NCI-H345 (cell line): ENCODE results near the gene ELMOD1.
A peak's percentile ranks its signal among the peaks of the same experiment; 100 is the strongest.
"Not testable (repeated sequence)": the region's sequence is repeated elsewhere in the genome, so short reads cannot be mapped to it uniquely, and the experiment has no call there.

Source experiments
- DNase-seq: peaks from one replicate; lab custom pipeline; 2025; lab: John Stamatoyannopoulos, UW

Gene ELMOD1

DNA sequence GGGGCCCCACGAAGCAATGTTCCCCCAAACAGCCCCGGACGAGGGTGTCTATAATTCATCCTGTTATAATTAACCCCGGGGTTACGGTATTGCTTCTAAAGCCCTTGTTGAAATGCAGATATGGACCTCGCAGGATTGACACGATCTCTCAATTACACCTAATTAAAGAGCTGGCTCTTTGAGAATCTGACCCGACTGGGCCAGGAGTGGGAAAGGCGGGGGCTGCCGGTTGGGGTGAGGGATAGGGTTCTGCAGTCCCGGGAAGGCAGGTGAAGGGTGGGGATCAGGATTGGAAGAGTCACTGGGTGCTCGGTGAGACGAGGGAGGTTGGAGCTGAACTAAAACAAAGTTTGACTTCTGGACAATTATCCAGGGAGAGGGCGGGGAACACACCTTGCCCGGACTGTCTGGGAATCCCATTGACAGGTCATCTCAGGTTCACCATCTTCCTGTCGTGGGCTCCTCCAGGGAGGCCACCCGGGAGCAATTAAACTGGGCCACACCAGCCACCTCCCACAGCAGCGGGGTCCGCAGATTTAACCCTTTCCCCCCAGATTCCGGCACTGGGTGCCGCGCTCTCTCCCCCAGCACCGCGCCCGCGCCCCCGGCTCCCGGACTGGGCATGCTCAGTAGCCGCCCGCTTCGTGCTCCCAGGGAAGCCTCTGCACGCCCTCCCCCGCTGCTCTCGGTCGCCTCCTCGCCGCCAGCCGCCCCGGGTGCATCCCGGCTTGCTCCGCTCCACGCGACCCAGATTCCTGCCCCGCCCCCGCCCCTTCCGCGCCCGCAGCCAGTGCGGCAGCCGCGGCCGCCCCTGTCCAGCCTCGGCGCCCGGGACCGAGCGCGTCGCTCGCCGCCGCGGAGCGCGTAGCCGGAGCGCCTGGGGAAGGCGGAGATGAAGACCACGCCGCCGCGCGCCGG is at the start of gene ELMOD1:
ELMOD1 (plus strand) TSS at position 688 of the 918 bp plus-strand sequence. CDS start 27,043 bp downstream, outside the sequence.
- peak; percentile 31 for DNase-seq

DNA sequence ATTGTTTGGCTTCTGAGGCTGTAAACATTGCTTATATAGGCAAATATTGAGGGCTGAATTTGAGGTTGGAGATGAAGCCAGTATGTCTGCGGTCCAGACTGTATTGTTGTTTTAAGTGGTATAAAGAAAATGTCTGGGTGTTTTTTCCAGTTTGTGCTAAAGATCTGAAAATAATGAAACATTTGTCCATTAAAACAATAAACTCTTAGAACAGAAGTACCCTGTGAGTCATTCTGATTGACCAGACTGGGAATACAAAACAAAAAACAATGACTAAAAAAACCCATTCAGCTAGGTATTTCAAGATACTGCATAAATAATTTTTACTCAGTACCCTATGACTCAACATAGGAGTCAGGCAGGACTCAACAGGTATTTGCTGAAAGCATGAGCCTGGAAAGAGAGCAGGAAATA is 45.8 kb upstream of the ELMOD1 start:
- no peak for DNase-seq

DNA sequence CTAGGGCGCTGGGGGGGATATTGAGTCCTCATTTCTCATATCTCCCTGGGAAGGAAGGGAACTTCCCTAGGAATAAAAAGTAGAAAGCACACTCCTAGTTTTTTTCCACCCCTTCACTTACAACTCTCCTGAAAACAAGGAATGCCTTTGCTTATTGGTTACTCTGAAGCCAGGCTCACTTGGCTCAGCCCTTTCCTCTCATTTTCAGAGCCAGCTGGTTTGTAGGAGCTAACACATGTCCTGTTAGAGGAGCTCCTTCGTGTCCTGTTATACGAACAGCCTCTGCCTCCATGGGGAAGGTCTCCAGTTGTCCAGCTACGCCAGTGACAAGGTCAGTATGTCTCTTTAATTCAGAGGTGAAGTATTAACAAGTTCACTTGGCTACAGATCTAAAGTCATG is 43.0 kb upstream of the ELMOD1 start:
- no peak for DNase-seq

DNA sequence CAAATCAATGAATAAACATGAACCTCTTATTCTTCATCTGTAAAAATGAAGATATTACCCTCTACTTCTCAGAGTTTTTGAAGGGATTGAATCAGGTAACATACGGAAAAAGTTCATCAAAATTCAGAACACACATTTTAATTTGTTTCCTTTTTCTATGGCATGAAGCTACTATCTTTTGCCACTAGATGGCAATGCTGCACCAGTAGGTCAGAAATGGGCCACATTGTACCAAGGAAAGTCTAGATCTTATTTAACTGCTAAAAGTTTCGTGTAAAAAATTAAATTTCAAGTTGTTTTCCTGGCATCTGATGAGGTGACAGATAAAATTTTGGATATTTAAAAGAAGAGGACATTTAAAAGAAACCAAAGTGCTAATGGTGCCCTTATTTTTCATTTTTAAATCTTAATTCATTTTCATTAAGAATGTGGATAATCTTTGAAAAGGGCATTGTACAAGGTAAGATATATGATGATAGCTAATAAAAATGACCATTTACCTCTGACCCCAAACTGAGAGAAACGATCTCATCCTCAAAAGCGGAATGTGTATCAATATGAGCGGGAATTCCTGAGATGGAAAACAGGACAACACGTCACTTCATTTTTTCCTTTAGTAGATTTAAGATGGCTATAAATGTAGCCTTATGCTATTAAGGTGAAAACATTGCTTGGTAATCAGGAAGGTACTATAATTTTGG is 41.5 kb upstream of the ELMOD1 start:
- DNase-seq, result peak; percentile 23

DNA sequence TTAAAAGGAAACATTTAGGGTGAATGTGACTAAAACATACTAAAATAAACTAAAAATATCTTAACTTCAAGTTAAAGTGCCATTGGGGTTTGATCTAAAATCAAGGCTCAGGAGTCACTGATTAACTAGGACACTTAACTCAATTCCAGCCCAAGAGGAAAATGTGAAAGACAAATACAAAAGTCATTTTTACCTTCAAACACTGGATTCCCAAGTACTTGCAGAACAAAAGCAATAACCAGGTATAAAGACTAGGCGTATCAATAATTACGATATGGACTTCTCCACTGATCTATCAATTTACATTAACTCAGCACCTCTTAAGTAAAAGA is 41.0 kb upstream of the ELMOD1 start:
- no peak for DNase-seq

DNA sequence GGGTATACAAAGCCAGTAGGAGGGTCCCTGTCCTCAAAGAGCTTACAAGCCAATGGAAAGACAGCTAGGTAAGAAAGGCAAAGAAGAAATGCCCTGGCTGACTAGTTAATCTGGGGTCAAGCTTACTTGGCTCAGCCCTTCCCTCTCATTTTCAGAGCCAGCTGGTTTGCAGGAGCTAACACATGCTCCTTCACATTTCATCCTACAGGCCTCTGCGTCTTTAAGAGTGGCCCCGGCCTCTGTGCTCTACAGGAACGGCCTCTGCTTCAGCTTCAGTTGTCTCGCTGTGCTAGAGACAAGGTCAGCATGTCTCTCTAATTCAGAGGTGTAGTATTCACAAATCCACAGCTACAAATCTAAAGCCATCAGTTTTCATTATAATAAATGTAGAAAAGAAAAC is 40.6 kb upstream of the ELMOD1 start:
- DNase-seq, result no peak

DNA sequence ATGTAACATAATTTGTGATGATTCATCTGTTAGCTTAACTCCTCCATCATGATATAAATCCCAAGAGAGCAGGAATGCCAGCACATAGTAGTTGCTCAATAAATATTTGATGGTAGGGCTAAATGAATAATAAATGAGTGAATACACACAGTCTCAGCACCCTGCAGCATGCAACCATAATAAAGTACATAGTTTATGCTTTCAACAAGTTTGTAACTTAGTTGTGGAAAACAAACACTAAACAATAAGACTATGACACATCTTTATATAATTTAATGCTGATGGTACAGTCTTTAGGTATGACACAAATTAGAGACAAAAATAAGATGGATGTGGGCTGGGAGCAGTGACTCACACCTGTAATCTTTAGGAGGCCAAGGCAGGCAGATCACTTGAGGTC is 29.3 kb upstream of the ELMOD1 start:
- DNase-seq, result no peak

DNA sequence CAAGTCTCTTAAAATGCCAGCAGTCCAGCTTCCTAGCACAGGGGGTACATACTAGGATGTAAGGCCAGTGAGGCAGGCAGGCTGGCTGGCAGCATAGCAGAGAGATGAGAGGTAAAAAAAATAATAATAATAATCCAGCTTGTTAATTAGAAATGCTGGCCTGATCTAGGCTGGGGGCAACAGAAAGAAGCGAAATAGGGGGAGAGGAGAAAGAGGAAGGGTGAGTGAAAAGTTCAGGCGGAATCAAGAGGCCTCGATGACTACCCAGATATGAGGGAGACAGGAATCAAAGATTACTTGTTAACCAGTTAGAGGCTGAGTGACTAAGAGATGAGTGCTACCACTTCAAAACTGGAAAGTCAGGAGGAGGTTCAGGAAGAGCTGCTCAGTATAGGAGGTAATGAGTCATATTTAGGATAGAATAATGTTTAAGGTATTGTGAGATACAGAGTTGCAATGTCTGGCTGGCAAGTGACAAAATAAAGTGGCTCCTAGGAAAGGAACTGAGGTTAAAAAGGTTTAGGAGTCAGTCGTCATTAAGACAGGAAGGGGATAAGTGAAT is 28.2 kb upstream of the ELMOD1 start:
- DNase-seq, result no peak

DNA sequence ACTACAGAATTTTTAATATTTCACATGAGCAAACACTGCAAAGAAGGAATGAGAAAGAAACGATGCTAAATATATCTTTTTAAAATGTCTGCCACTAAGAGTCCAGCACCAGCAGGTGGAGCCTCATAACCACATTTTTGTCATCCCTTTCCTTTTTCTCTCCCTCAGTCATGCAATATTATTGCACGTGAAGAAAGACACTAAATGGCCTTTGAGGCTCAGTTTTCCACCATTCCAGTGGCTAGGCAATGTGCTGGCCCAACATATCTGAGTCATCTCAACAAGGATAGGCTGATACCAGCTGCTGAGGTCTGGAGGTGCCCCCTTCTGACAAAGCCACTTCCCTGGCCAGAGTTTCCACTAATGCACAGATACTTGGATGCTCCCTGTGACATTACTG is 27.2 kb upstream of the ELMOD1 start:
- peak; percentile 24 for DNase-seq

DNA sequence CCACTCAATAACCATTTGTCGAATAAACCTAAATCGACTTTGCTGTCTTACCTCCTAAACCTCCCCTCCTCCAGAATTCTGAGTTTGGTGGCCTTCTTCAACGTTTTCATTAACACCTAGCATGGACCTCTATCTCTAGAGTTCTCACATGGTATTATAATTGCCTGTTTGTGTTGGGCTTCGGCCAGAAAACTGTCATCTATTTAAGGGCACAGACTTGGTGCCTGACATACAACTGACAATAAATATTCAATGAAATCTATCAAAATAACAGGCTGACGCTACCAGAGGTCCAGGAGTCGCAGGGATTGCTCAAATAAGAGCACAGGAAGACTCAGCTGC is 26.1 kb upstream of the ELMOD1 start:
- peak; percentile 26 for DNase-seq

DNA sequence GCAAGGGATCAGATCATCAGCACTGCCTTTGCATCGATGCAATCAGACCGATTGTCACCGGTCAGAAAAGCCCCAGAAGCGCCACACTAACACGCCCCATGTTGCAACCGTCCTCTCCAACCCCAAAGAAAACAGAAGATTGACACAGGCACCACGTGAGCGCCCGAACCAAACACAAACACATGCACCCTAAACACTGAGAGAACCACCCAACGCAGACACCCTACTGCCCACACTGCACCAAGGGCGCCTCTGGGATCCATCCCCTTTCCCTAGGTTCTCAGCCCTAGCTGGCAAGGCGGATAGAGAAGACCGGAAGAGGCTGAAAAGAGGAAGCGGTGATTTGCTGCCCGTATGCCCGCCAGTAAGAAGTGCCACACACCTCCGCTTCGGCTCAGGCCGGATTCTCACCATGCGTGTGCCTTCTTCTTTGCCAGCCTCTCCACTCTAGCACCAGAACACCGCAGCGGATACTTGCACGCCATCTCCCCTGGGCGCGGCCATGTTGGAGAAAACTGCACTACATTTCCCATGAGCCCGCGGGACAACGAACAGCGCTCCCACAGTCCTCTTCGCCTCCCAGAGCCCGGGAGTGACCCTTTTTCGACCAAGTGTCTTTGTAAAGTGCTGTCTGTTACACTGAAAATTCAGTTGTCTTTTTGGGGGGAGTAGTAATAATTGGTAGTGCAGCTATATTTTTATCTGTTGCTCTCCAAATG is 25.6 kb upstream of the ELMOD1 start, which contains the start of gene ALKBH8:
ALKBH8 (minus strand) TSS at position 517 of the 719 bp plus-strand sequence. CDS start 4,842 bp downstream, outside the sequence.
- DNase-seq, result peak; percentile 76

DNA sequence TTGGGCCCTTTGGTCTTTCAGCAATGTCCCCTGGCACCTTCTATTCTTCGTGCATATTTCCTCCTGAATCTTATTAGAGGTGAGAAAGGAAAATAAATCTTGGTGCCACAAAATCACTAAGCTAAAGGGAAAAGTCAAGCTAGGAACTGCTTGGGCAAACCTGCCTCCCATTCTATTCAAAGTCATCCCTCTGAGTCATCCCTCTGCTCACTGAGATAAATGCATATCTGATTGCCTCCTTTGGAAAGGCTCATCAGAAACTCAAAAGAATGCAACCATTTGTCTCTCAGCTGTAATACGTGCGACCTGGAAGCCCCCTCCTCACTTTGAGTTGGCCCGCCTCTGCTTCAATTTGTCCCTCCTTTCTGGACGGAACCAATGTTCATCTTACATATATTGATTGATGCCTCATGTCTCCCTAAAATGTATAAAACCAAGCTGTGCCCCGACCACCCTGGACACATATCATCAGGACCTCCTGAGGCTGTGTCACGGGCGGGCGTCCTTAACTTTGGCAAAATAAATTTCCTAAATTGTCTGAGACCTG is 24.9 kb upstream of the ELMOD1 start:
- not testable (repeated sequence) for DNase-seq

DNA sequence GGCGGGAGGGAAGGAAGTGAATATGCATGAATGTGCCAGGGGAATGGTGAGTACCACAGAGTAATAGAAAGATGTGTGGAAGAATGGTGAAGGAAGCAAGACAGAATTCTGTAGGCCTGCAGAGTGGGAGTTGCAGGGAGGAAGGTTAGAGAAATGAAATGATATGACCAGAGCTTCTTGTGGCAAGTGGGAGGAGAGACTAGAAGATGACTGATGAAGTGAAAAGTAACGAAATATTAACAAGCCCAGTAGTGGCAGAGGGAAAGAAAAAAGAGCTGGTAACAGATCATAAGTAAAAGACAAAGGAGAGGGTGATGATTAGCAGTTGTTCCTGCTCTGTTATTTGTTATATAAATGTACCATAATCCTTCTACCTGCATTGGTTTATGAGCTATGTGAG is 24.4 kb upstream of the ELMOD1 start:
- DNase-seq, result no peak

DNA sequence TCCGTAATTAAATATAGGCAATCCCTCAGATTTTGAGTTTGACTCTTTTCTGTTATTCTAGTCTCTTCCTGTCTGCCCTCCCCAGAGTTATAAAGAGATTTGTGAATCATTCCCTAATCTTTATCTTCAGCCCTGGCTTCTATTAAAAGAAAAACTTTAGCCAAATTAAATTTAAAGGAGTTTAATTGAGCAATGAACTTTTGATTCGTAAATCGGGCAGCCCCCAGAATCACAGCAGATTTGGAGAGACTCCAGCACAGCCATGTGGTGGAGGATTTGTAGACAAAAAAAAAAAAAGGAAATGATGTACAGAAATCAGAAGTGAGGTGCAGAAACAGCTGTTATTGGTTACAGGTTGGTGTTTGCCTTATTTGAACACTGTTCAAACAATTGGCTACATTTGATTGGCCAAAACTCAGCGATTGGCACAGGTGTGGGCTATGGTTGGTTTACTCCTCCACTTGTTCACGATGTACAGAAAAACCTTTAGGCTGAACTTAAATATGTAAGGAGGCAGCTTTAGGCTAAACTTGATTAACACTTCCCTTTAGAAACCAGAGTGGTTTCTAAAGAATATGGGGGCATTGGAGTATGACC is 23.1 kb upstream of the ELMOD1 start:
- DNase-seq, result no peak

DNA sequence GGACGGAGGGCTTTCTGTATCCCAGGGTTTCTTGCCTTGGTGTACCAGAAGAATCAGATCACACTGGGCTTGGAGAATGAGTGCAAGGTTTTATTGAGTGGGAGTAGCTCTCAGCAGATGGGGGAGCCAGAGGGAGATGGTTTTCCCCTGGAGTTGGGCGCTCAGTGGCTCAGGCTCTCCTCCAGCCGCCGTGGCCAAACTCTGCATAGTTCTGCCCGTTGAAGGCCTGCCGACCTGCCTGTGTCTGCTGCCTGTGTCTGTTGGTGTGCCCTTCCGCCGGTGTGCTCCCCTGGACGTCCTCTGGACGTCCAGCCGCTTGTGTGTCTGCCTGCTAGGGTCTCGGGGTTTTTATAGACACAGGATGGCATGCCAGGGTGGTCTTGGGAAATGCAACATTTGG is 20.9 kb upstream of the ELMOD1 start:
- DNase-seq, result no peak

DNA sequence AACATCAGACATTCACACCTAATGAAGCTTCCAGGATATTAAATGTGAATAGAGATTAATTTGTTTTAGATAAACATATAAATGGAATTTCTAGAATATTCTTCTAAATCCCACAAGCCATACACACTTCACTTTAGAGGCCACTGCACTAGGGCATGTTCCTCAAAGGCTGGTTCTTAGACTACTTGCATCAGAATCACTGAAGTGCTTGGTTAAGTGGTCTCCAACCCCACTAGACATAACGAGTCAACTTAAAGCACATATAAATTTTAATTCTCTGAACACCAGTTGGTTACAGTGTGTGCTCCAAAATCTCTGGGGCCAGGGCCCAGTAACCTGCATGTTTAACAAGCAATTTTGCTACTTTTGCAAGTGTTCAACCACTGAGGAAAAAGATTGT is 17.5 kb upstream of the ELMOD1 start:
- DNase-seq, result no peak

DNA sequence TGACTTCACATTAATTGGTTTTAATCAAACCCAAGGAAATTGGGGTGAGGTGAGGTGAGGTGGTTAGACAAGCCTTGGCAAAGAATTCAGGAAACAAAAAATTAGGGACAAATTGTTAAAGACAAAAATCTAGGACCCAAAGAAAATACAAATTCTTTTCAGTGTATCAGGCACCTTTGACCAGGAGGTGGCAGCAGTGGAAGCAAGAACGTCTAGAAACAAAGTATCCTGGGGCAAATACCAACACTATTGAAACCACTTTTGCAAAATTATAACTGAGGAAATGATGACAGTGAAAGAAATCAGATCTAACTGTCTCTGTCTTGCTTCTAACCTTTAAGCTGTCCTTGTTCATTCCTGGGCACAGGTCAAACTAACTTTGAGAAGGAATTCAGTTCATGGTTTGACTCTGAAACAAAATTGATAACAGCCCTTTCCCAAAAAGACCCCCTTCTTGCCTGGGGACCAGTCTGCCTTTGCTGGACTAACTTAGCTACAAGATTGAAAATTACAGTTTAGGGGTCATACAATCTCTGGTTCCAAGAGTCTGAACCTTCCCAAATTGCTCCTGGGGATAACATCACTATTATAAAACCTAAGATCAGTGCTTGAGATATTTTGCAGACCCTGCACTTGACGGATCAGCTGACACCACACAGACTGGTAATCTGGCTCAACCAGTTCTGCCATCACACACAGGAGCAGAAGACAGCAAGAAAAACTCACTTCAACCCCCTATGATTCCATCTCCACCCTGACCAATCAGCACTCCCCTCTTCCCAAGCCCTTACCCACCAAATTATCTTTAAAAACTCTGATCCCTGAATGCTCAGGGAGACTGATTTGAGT is 14.2 kb upstream of the ELMOD1 start:
- DNase-seq, result peak; percentile 28

DNA sequence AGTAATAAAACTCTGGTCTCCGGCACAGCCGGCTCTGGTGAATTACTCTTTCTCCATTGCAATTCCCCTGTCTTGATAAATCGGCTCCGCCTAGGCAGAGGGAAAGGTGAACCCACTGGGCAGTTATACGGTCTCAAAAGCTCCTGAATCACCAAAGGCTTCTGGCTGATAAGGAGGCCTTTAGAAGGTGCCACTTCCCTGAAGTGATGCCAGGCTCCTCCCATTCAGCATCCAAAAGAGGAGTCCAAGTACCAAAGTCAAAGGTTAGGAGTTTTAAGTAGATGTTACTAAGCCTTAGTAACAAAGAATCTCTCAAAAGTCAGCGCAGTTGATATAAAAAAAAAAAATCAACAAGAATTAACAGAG is 13.6 kb upstream of the ELMOD1 start:
- DNase-seq, result no peak

DNA sequence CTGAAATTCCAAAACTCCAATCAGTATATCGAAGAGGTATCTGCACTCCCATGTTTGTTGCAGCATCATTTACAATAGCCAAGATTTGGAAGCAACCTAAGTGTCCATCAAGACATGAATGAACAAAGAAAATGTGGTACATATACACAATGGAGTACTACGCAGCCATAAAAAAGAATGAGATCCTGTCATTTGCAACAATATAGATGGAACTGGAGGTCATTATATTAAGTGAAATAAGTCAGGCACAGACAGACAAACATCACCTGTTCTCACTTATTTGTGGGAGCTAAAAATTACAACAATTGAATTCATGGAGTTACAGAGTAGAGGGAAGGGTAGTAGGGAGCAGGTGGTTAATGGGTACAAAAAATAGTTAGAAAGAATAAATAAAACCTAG is 11.8 kb upstream of the ELMOD1 start:
- not testable (repeated sequence) for DNase-seq

DNA sequence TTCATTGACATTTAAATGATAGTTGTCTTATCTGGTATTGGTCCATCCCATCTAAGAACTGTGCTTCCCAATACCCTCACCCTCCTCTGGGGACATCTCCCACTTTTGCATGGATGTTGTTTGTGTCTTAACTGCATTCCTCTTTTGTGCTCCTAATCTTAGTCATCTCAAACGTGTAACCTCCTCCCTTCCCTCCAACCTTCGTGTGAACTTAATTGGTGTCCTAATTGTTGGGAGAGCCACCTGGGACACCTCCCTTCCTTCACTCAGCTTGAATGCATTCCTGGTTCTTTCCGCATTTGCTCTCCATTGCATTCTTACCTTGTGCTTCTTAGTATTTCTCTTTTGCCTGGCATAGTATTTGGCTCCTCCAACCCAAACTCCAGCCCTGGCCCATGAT is 9.8 kb upstream of the ELMOD1 start:
- DNase-seq, result no peak
